Measurements from ENCODE around the gene FBXW7.

DNA sequence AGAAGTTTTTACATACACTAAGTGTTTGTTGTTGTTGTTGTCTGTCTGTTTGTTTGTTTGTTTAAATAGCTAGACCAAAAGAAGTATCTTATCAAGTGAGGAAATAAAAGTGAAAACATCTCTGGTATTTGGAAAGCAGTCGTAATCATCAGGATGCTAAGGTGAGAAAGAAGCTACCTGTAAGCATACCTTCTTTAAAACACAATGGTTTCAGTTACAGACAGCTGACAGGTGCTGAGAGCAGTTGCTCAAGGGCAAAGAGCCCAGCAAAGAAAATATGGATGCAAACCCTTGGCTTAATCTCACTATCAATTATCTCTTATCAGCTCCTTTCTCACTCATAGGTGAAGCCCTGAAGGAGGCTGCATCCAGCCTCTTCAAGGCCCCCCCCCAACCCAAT is 42.8 kb upstream of the FBXW7 start:
- TF ChIP-seq, protein P1, sequence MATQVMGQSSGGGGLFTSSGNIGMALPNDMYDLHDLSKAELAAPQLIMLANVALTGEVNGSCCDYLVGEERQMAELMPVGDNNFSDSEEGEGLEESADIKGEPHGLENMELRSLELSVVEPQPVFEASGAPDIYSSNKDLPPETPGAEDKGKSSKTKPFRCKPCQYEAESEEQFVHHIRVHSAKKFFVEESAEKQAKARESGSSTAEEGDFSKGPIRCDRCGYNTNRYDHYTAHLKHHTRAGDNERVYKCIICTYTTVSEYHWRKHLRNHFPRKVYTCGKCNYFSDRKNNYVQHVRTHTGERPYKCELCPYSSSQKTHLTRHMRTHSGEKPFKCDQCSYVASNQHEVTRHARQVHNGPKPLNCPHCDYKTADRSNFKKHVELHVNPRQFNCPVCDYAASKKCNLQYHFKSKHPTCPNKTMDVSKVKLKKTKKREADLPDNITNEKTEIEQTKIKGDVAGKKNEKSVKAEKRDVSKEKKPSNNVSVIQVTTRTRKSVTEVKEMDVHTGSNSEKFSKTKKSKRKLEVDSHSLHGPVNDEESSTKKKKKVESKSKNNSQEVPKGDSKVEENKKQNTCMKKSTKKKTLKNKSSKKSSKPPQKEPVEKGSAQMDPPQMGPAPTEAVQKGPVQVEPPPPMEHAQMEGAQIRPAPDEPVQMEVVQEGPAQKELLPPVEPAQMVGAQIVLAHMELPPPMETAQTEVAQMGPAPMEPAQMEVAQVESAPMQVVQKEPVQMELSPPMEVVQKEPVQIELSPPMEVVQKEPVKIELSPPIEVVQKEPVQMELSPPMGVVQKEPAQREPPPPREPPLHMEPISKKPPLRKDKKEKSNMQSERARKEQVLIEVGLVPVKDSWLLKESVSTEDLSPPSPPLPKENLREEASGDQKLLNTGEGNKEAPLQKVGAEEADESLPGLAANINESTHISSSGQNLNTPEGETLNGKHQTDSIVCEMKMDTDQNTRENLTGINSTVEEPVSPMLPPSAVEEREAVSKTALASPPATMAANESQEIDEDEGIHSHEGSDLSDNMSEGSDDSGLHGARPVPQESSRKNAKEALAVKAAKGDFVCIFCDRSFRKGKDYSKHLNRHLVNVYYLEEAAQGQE (IDR thresholded peaks at IDR 0.05; ENCODE audit: borderline replicate concordance): no peak
- TF ChIP-seq EP300 (conservative IDR thresholded peaks at IDR 0.05; ENCODE audit: poor library complexity, severe bottlenecking) (no peak), EZH2 (IDR thresholded peaks at IDR 0.05; ENCODE audit: borderline replicate concordance, insufficient read depth, low read length, poor library complexity, severe bottlenecking) (no peak), POLR2AphosphoS5 (IDR thresholded peaks at IDR 0.05) (no peak), SMC3 (conservative IDR thresholded peaks at IDR 0.05; ENCODE audit: poor library complexity) (no peak), TAF1 (IDR thresholded peaks at IDR 0.05; ENCODE audit: low read depth) (no peak)
- TF ChIP-seq, protein P2, sequence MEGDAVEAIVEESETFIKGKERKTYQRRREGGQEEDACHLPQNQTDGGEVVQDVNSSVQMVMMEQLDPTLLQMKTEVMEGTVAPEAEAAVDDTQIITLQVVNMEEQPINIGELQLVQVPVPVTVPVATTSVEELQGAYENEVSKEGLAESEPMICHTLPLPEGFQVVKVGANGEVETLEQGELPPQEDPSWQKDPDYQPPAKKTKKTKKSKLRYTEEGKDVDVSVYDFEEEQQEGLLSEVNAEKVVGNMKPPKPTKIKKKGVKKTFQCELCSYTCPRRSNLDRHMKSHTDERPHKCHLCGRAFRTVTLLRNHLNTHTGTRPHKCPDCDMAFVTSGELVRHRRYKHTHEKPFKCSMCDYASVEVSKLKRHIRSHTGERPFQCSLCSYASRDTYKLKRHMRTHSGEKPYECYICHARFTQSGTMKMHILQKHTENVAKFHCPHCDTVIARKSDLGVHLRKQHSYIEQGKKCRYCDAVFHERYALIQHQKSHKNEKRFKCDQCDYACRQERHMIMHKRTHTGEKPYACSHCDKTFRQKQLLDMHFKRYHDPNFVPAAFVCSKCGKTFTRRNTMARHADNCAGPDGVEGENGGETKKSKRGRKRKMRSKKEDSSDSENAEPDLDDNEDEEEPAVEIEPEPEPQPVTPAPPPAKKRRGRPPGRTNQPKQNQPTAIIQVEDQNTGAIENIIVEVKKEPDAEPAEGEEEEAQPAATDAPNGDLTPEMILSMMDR (IDR thresholded peaks at IDR 0.05; ENCODE audit: poor library complexity, severe bottlenecking): no peak

Measured in neural cell (in vitro differentiated cells).